ENCODE measurements around the gene ANKRD34C.

Gene ANKRD34C

GRCh38 chr15:79282371-79283251 lies at the start of gene ANKRD34C:
TSS of gene ANKRD34C (plus strand) at chr15:79282722. CDS start at chr15:79293285, 10,563 bp downstream.
- no peak within 1 kb of the TSS for H3K4me3 ChIP-seq (ENCODE audit: control insufficient read depth, low read depth, low read length)
- TF ChIP-seq, protein P1, sequence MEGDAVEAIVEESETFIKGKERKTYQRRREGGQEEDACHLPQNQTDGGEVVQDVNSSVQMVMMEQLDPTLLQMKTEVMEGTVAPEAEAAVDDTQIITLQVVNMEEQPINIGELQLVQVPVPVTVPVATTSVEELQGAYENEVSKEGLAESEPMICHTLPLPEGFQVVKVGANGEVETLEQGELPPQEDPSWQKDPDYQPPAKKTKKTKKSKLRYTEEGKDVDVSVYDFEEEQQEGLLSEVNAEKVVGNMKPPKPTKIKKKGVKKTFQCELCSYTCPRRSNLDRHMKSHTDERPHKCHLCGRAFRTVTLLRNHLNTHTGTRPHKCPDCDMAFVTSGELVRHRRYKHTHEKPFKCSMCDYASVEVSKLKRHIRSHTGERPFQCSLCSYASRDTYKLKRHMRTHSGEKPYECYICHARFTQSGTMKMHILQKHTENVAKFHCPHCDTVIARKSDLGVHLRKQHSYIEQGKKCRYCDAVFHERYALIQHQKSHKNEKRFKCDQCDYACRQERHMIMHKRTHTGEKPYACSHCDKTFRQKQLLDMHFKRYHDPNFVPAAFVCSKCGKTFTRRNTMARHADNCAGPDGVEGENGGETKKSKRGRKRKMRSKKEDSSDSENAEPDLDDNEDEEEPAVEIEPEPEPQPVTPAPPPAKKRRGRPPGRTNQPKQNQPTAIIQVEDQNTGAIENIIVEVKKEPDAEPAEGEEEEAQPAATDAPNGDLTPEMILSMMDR (IDR thresholded peaks at IDR 0.05; ENCODE audit: control insufficient read depth, insufficient read depth, low read depth, low read length, missing control alignments), result no peak

DNA sequence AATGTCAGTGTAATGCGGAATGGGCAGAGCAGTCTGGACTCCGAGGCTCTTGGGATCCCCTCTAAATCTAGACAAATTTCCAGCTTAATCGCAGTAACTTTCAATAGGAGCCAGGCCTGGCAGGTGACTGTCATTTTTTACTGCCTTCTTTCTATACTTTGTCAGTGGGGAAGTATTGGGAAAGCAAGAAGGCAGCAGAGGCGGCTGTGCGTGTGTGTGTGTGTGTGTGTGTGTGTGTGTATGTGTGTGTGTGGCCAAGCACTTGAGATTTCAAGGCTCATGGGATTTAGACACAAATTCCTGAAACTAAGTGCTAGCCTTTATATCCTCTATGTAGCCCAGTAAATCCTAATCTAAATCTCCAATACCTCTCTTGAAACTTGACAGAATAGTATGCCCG lies 49.3 kb upstream of the ANKRD34C start:
- TF ChIP-seq, protein P1 (IDR thresholded peaks at IDR 0.05; ENCODE audit: control insufficient read depth, insufficient read depth, low read depth, low read length, missing control alignments), result no peak
- H3K4me3 ChIP-seq (ENCODE audit: control insufficient read depth, low read depth, low read length), result no peak overlapping the region
- no peak for DNase-seq (ENCODE audit: low read depth)

More at GRCh38 chr15:79282371-79283251, at the start of gene ANKRD34C:
- no peak for DNase-seq (ENCODE audit: low read depth)

DNA sequence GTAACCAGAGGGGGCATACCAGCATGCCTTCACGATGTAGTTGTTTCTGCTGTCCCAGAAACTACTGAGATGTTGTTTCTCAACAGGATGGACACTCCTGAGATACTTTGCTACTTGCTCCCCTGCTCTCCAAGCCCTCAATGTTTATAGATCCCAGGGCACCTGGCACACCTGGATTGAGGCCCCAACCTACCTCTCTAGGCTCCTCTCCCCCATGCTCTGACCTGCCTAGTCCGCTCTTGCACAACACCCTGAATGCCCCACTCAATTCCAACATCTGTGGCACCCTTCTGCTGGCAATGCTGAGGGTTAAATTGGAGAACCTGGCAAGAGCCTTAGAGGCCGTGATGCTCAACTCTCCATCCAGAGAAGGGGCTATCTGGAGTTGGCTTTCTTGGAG lies 42.5 kb upstream of the ANKRD34C start:
- TF ChIP-seq, protein P1 (IDR thresholded peaks at IDR 0.05; ENCODE audit: control insufficient read depth, insufficient read depth, low read depth, low read length, missing control alignments), result no peak
- DNase-seq (ENCODE audit: low read depth), result no peak
- no peak overlapping the region for H3K4me3 ChIP-seq (ENCODE audit: control insufficient read depth, low read depth, low read length)

- H3K4me3 ChIP-seq (ENCODE audit: control insufficient read depth, low read depth, low read length), result no peak overlapping the region
- TF ChIP-seq, protein P1 (IDR thresholded peaks at IDR 0.05; ENCODE audit: control insufficient read depth, insufficient read depth, low read depth, low read length, missing control alignments), result no peak
- no peak for DNase-seq (ENCODE audit: low read depth)
These were observed 38.8 kb upstream of the ANKRD34C start for GRCh38 chr15:79243723-79244122.

GRCh38 chr15:79244876-79245275 lies 37.6 kb upstream of the ANKRD34C start:
- no peak for DNase-seq (ENCODE audit: low read depth)
- TF ChIP-seq, protein P1 (IDR thresholded peaks at IDR 0.05; ENCODE audit: control insufficient read depth, insufficient read depth, low read depth, low read length, missing control alignments), result no peak

DNA sequence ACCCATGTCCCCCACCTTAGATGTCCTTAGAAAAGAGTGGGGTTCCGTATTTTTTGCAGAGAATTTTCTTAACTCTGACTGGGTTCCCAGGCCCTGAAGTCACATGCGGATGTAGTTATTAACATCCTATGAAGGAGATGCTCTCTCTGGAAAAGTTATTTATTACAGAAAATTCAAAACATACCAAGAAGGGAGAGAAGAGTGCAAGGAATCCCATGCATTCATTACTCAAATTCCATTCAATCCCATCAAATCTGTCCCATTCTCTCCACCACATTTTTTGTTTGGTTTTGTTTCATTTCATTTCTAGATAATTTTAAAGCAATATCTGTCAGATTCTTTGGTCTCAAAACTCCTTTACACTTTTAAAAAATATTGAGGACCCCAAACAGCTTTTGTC lies 34.3 kb upstream of the ANKRD34C start:
- no peak for DNase-seq (ENCODE audit: low read depth)
- TF ChIP-seq, protein P1 (IDR thresholded peaks at IDR 0.05; ENCODE audit: control insufficient read depth, insufficient read depth, low read depth, low read length, missing control alignments), result no peak
- no peak overlapping the region for H3K4me3 ChIP-seq (ENCODE audit: control insufficient read depth, low read depth, low read length)

More at GRCh38 chr15:79244876-79245275, 37.6 kb upstream of the ANKRD34C start:
- no peak overlapping the region for H3K4me3 ChIP-seq (ENCODE audit: control insufficient read depth, low read depth, low read length)

Measured in AG09309 (cell line).